ENCODE measurements around the gene NOS2. TPM values are rescaled to one million over a fixed set of nuclear protein-coding genes. Genes with fewer than 3 reads are reported as not detected.
"Not testable (repeated sequence)": the region's sequence is repeated elsewhere in the genome, so short reads cannot be mapped to it uniquely, and the experiment has no call there.

The NOS2 gene
- polyA plus RNA-seq, 1 donor from 2014 or later, result 0.53 TPM

GRCh38 chr17:27848931-27849330, 48.6 kb upstream of the NOS2 start:
- Histone ChIP-seq H3K36me3 (ENCODE audit: insufficient read depth, low read length) (no peaks in the 10 kb centered on the region), H3K9me3 (ENCODE audit: low read length) (no peaks in the 10 kb centered on the region), H3K27ac (ENCODE audit: low read length) (no peak overlapping the region), H3K9me2 (ENCODE audit: insufficient read depth, low read length) (no peaks in the 10 kb centered on the region), H3K79me2 (replicated peaks; ENCODE audit: insufficient read depth, low read length) (no peaks in the 10 kb centered on the region), H3F3A (ENCODE audit: insufficient read depth, low read length, poor library complexity, severe bottlenecking) (no peaks in the 10 kb centered on the region), H3K9ac (ENCODE audit: low read length) (no peak overlapping the region), H3K27me3 (ENCODE audit: insufficient read depth, low read depth, low read length) (no peaks in the 10 kb centered on the region), H2AFZ (ENCODE audit: low read depth, low read length) (no peak overlapping the region), H3K4me2 (ENCODE audit: low read length) (no peak overlapping the region), H4K20me1 (ENCODE audit: insufficient read depth) (no peaks in the 10 kb centered on the region), H3K4me3 (ENCODE audit: low read length) (no peak overlapping the region)
- no peak for TF ChIP-seq TAF1 (IDR thresholded peaks at IDR 0.05; ENCODE audit: low read depth)
- no peak for TF ChIP-seq MXI1 (conservative IDR thresholded peaks at IDR 0.05; ENCODE audit: poor library complexity, severe bottlenecking)
- TF ChIP-seq POLR2AphosphoS5 (IDR thresholded peaks at IDR 0.05), result no peak
- TF ChIP-seq SMC3 (conservative IDR thresholded peaks at IDR 0.05; ENCODE audit: poor library complexity), result no peak
- TF ChIP-seq, protein P1, sequence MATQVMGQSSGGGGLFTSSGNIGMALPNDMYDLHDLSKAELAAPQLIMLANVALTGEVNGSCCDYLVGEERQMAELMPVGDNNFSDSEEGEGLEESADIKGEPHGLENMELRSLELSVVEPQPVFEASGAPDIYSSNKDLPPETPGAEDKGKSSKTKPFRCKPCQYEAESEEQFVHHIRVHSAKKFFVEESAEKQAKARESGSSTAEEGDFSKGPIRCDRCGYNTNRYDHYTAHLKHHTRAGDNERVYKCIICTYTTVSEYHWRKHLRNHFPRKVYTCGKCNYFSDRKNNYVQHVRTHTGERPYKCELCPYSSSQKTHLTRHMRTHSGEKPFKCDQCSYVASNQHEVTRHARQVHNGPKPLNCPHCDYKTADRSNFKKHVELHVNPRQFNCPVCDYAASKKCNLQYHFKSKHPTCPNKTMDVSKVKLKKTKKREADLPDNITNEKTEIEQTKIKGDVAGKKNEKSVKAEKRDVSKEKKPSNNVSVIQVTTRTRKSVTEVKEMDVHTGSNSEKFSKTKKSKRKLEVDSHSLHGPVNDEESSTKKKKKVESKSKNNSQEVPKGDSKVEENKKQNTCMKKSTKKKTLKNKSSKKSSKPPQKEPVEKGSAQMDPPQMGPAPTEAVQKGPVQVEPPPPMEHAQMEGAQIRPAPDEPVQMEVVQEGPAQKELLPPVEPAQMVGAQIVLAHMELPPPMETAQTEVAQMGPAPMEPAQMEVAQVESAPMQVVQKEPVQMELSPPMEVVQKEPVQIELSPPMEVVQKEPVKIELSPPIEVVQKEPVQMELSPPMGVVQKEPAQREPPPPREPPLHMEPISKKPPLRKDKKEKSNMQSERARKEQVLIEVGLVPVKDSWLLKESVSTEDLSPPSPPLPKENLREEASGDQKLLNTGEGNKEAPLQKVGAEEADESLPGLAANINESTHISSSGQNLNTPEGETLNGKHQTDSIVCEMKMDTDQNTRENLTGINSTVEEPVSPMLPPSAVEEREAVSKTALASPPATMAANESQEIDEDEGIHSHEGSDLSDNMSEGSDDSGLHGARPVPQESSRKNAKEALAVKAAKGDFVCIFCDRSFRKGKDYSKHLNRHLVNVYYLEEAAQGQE (IDR thresholded peaks at IDR 0.05; ENCODE audit: borderline replicate concordance), result no peak
- TF ChIP-seq RAD21 (conservative IDR thresholded peaks at IDR 0.05), result no peak
- no peak for TF ChIP-seq EZH2 (IDR thresholded peaks at IDR 0.05; ENCODE audit: borderline replicate concordance, insufficient read depth, low read length, poor library complexity, severe bottlenecking)
- TF ChIP-seq CTCF (IDR thresholded peaks at IDR 0.05; ENCODE audit: poor library complexity, severe bottlenecking), result no peak

GRCh38 chr17:27846808-27847307, 46.5 kb upstream of the NOS2 start:
- not testable (repeated sequence) for H3K9me2 ChIP-seq (ENCODE audit: insufficient read depth, low read length); H3K4me3 ChIP-seq (ENCODE audit: low read length); H3K79me2 ChIP-seq (replicated peaks; ENCODE audit: insufficient read depth, low read length); H3K4me2 ChIP-seq (ENCODE audit: low read length); H3K27ac ChIP-seq (ENCODE audit: low read length); H3K36me3 ChIP-seq (ENCODE audit: insufficient read depth, low read length); H3F3A ChIP-seq (ENCODE audit: insufficient read depth, low read length, poor library complexity, severe bottlenecking); H2AFZ ChIP-seq (ENCODE audit: low read depth, low read length); H3K9me3 ChIP-seq (ENCODE audit: low read length); H3K9ac ChIP-seq (ENCODE audit: low read length); H4K20me1 ChIP-seq (ENCODE audit: insufficient read depth); H3K27me3 ChIP-seq (ENCODE audit: insufficient read depth, low read depth, low read length)

- Histone ChIP-seq H4K20me1 (ENCODE audit: insufficient read depth) (no peaks in the 10 kb centered on the region), H2AFZ (ENCODE audit: low read depth, low read length) (no peak overlapping the region), H3K4me2 (ENCODE audit: low read length) (no peak overlapping the region), H3K27me3 (ENCODE audit: insufficient read depth, low read depth, low read length) (no peaks in the 10 kb centered on the region), H3K27ac (ENCODE audit: low read length) (no peak overlapping the region), H3K4me3 (ENCODE audit: low read length) (no peak overlapping the region), H3K36me3 (ENCODE audit: insufficient read depth, low read length) (no peaks in the 10 kb centered on the region), H3K9me2 (ENCODE audit: insufficient read depth, low read length) (no peaks in the 10 kb centered on the region), H3K9me3 (ENCODE audit: low read length) (no peaks in the 10 kb centered on the region), H3K79me2 (replicated peaks; ENCODE audit: insufficient read depth, low read length) (no peaks in the 10 kb centered on the region), H3F3A (ENCODE audit: insufficient read depth, low read length, poor library complexity, severe bottlenecking) (no peaks in the 10 kb centered on the region), H3K9ac (ENCODE audit: low read length) (no peak overlapping the region)
- TF ChIP-seq EZH2 (IDR thresholded peaks at IDR 0.05; ENCODE audit: borderline replicate concordance, insufficient read depth, low read length, poor library complexity, severe bottlenecking) (no peak), TAF1 (IDR thresholded peaks at IDR 0.05; ENCODE audit: low read depth) (no peak), CTCF (IDR thresholded peaks at IDR 0.05; ENCODE audit: poor library complexity, severe bottlenecking) (no peak), RAD21 (conservative IDR thresholded peaks at IDR 0.05) (no peak), MXI1 (conservative IDR thresholded peaks at IDR 0.05; ENCODE audit: poor library complexity, severe bottlenecking) (no peak), EP300 (conservative IDR thresholded peaks at IDR 0.05; ENCODE audit: poor library complexity, severe bottlenecking) (no peak), POLR2AphosphoS5 (IDR thresholded peaks at IDR 0.05) (no peak), SMC3 (conservative IDR thresholded peaks at IDR 0.05; ENCODE audit: poor library complexity) (no peak)
- TF ChIP-seq, protein P1 (IDR thresholded peaks at IDR 0.05; ENCODE audit: borderline replicate concordance), result no peak
Measured at GRCh38 chr17:27846042-27846655, 45.8 kb upstream of the NOS2 start.

All from neural cell (in vitro differentiated cells).